ENCODE results near the gene MUC20.
"Not testable (repeated sequence)": the region's sequence is repeated elsewhere in the genome, so short reads cannot be mapped to it uniquely, and the experiment has no call there.

DNA sequence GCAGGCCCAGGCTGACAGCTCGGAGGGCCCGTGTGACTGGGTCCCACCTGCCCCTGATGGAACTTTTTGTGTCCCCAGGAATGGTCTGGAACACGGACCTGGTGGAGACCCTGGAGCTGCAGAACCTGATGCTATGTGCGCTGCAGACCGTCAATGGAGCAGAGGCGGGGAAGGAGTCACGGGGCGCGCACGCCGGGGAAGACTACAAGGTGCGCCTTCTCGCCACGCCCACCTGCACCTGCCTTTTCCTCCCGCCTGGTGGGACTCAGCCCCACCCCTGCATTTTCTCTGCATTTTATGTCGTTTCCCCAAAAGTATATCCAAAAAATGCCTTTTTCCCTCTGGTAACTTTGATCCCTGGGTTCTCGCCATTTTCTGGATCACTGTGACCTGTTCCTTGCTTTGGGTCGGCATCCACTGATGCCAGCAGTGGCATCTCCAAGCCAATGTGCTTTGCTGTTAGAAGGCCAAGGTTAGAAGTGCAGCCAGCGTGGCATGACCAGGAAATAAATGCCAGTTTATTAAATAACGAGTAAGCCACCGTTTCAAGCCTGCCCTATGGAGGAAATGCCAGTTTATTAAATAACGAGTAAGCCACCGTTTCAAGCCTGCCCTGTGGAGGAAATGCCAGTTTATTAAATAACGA is 39.2 kb upstream of the MUC20 start:
- TF ChIP-seq, protein P1, sequence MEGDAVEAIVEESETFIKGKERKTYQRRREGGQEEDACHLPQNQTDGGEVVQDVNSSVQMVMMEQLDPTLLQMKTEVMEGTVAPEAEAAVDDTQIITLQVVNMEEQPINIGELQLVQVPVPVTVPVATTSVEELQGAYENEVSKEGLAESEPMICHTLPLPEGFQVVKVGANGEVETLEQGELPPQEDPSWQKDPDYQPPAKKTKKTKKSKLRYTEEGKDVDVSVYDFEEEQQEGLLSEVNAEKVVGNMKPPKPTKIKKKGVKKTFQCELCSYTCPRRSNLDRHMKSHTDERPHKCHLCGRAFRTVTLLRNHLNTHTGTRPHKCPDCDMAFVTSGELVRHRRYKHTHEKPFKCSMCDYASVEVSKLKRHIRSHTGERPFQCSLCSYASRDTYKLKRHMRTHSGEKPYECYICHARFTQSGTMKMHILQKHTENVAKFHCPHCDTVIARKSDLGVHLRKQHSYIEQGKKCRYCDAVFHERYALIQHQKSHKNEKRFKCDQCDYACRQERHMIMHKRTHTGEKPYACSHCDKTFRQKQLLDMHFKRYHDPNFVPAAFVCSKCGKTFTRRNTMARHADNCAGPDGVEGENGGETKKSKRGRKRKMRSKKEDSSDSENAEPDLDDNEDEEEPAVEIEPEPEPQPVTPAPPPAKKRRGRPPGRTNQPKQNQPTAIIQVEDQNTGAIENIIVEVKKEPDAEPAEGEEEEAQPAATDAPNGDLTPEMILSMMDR (IDR thresholded peaks at IDR 0.05; ENCODE audit: poor library complexity, severe bottlenecking), result not testable (repeated sequence)
- not testable (repeated sequence) for TF ChIP-seq EZH2 (IDR thresholded peaks at IDR 0.05; ENCODE audit: borderline replicate concordance, insufficient read depth, low read length, poor library complexity, severe bottlenecking); EP300 (conservative IDR thresholded peaks at IDR 0.05; ENCODE audit: poor library complexity, severe bottlenecking); TAF1 (IDR thresholded peaks at IDR 0.05; ENCODE audit: low read depth); SMC3 (conservative IDR thresholded peaks at IDR 0.05; ENCODE audit: poor library complexity)
- TF ChIP-seq, protein P2, sequence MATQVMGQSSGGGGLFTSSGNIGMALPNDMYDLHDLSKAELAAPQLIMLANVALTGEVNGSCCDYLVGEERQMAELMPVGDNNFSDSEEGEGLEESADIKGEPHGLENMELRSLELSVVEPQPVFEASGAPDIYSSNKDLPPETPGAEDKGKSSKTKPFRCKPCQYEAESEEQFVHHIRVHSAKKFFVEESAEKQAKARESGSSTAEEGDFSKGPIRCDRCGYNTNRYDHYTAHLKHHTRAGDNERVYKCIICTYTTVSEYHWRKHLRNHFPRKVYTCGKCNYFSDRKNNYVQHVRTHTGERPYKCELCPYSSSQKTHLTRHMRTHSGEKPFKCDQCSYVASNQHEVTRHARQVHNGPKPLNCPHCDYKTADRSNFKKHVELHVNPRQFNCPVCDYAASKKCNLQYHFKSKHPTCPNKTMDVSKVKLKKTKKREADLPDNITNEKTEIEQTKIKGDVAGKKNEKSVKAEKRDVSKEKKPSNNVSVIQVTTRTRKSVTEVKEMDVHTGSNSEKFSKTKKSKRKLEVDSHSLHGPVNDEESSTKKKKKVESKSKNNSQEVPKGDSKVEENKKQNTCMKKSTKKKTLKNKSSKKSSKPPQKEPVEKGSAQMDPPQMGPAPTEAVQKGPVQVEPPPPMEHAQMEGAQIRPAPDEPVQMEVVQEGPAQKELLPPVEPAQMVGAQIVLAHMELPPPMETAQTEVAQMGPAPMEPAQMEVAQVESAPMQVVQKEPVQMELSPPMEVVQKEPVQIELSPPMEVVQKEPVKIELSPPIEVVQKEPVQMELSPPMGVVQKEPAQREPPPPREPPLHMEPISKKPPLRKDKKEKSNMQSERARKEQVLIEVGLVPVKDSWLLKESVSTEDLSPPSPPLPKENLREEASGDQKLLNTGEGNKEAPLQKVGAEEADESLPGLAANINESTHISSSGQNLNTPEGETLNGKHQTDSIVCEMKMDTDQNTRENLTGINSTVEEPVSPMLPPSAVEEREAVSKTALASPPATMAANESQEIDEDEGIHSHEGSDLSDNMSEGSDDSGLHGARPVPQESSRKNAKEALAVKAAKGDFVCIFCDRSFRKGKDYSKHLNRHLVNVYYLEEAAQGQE (IDR thresholded peaks at IDR 0.05; ENCODE audit: borderline replicate concordance), result not testable (repeated sequence)
